CD14-positive monocyte (primary cell): Measurements from ENCODE around the gene XXYLT1. TPM values are rescaled to one million over a fixed set of nuclear protein-coding genes. Genes with fewer than 3 reads are reported as not detected.

ENCODE experiments used
- DNase-seq, 3 donors: peaks; one replicate each; pipeline ENCODE4 v3.0.0-alpha.2; 2011 to 2022
- H2AFZ ChIP-seq: 2 replicates; pipeline ENCODE4 v1.6.0; 2012; ENCODE audit warnings: mild to moderate bottlenecking, low read depth, low read length, inconsistent platforms; ENCODE audit not compliant: insufficient read depth, poor library complexity, severe bottlenecking
- H3K27ac ChIP-seq, 2 donors: 1 replicate in 1 of 2; 2 replicates in 1 of 2; pipeline ENCODE4 v1.5.1; 2012 to 2013; ENCODE audit warnings: low read length in 2 of 2, control low read depth in 1 of 2, inconsistent platforms in 1 of 2, low read depth in 1 of 2, mild to moderate bottlenecking in 1 of 2
- H3K27me3 ChIP-seq, 2 donors: one replicate each; pipeline versions ENCODE4 v1.6.0 to v1.6.1; 2011 to 2013; ENCODE audit warnings: low read length in 2 of 2; ENCODE audit not compliant: control insufficient read depth in 2 of 2, insufficient read depth in 2 of 2
- H3K36me3 ChIP-seq, 2 donors: replicated peaks in 1 of 2; 1 replicate in 1 of 2; 2 replicates in 1 of 2; pipeline versions ENCODE4 v1.5.1 to v1.6.1; 2012 to 2013; ENCODE audit warnings: low read length in 2 of 2, control low read depth in 1 of 2, inconsistent platforms in 1 of 2, mild to moderate bottlenecking in 1 of 2; ENCODE audit not compliant: insufficient read depth in 2 of 2, control insufficient read depth in 1 of 2
- H3K4me1 ChIP-seq, 2 donors: 1 replicate in 1 of 2; 2 replicates in 1 of 2; pipeline versions ENCODE4 v1.5.1 to v1.6.1; 2012 to 2013; ENCODE audit warnings: low read length in 2 of 2, control low read depth in 1 of 2, inconsistent platforms in 1 of 2, mild to moderate bottlenecking in 1 of 2, moderate library complexity in 1 of 2; ENCODE audit not compliant: insufficient read depth in 2 of 2, control insufficient read depth in 1 of 2
- H3K4me2 ChIP-seq: replicated peaks from 2 replicates; pipeline ENCODE3; 2012; ENCODE audit warnings: low read length, moderate library complexity, mild to moderate bottlenecking; ENCODE audit not compliant: poor library complexity, severe bottlenecking; ENCODE audit errors: extremely low read depth
- H3K4me3 ChIP-seq, 3 experiments: fragments of 200-600 bp in 1 of 3; sonication (generic) in 1 of 3; replicated peaks in 1 of 3; 1 replicate in 2 of 3; 2 replicates in 1 of 3; pipeline ENCODE4 v1.5.1; 2011 to 2013; ENCODE audit warnings: low read length in 3 of 3, mild to moderate bottlenecking in 3 of 3, control low read depth in 2 of 3, low read depth in 2 of 3, inconsistent platforms in 1 of 3, moderate library complexity in 1 of 3
- H3K79me2 ChIP-seq: 2 replicates; pipeline ENCODE4 v1.6.0; 2012; ENCODE audit warnings: mild to moderate bottlenecking, control low read depth, inconsistent platforms, low read length, moderate library complexity; ENCODE audit not compliant: insufficient read depth
- H3K9ac ChIP-seq: 2 replicates; pipeline ENCODE4 v1.6.0; 2017; ENCODE audit warnings: low read length, mild to moderate bottlenecking; ENCODE audit not compliant: insufficient read depth, poor library complexity, severe bottlenecking
- H3K9me3 ChIP-seq, 2 donors: replicated peaks in 1 of 2; 1 replicate in 1 of 2; 2 replicates in 1 of 2; pipeline versions ENCODE4 v1.5.1 to v1.6.1; 2012 to 2013; ENCODE audit warnings: low read length in 2 of 2, control low read depth in 1 of 2; ENCODE audit not compliant: control insufficient read depth in 1 of 2, insufficient read depth in 1 of 2
- H4K20me1 ChIP-seq: 2 replicates; pipeline ENCODE4 v1.6.0; 2012; ENCODE audit warnings: mild to moderate bottlenecking, low read length, control low read depth, moderate library complexity; ENCODE audit not compliant: insufficient read depth
- H3K27ac Mint-ChIP-seq, 7 donors: one replicate each; pipeline ENCODE4 v1.8.0; 2020; ENCODE audit warnings: mild to moderate bottlenecking in 7 of 7, mixed read lengths in 7 of 7, moderate library complexity in 6 of 7, inconsistent platforms in 2 of 7
- H3K27me3 Mint-ChIP-seq, 3 donors: one replicate each; pipeline ENCODE4 v1.8.0; 2021 to 2022; ENCODE audit warnings: low read depth in 3 of 3, mild to moderate bottlenecking in 3 of 3, mixed read lengths in 3 of 3, moderate library complexity in 3 of 3, inconsistent platforms in 1 of 3
- H3K36me3 Mint-ChIP-seq, 2 donors: one replicate each; pipeline ENCODE4 v1.8.0; 2020; ENCODE audit warnings: mixed read lengths in 2 of 2, inconsistent platforms in 1 of 2, mild to moderate bottlenecking in 1 of 2
- H3K4me1 Mint-ChIP-seq: one replicate; pipeline ENCODE4 v1.8.0; 2020; ENCODE audit warnings: mild to moderate bottlenecking, mixed read lengths
- H3K4me3 Mint-ChIP-seq, 2 donors: one replicate each; pipeline ENCODE4 v1.8.0; 2020; ENCODE audit warnings: mild to moderate bottlenecking in 2 of 2, mixed read lengths in 2 of 2, moderate library complexity in 1 of 2
- H3K9me3 Mint-ChIP-seq, 7 donors: one replicate each; pipeline ENCODE4 v1.8.0; 2020 to 2022; ENCODE audit warnings: mixed read lengths in 7 of 7, mild to moderate bottlenecking in 6 of 7, moderate library complexity in 6 of 7, inconsistent platforms in 2 of 7
- CTCF ChIP-seq: fragments of 200-600 bp; IDR thresholded peaks from one replicate; pipeline ENCODE4 v1.8.0; 2022; ENCODE audit warnings: antibody characterized with exemption, mild to moderate bottlenecking
- WGBS: methylation state at CpG from one replicate; pipeline ENCODE4 v1.1.5; 2013; ENCODE audit warnings: missing lambda C conversion rate; ENCODE audit not compliant: insufficient coverage; 5-methylcytosine and 5-hydroxymethylcytosine counted together
- intact Hi-C, 2 donors: fragments of 100-400 bp; cut with micrococcal nuclease; formaldehyde crosslinking; loops; one replicate each; pipeline versions ENCODE4 v1.15.0 to v1.15.1; 2023
- polyA plus RNA-seq, 3 donors: library from polyadenylated mRNA; depleted of rRNA in 1 of 3; unstranded in 2 of 3; stranded (reverse) in 1 of 3; fragments of 300-500 nt in 2 of 3; fragments of >200 nt in 1 of 3; fragmentation: Illumina TruSeq in 2 of 3; gene quantifications; 1 replicate in 2 of 3; 2 replicates in 1 of 3; pipeline ENCODE4 v1.2.3, GENCODE V29; 2012 to 2021

The XXYLT1 gene
- polyA plus RNA-seq, 3 donors: 11.8 to 13.5 (median 13.2) TPM

DNA sequence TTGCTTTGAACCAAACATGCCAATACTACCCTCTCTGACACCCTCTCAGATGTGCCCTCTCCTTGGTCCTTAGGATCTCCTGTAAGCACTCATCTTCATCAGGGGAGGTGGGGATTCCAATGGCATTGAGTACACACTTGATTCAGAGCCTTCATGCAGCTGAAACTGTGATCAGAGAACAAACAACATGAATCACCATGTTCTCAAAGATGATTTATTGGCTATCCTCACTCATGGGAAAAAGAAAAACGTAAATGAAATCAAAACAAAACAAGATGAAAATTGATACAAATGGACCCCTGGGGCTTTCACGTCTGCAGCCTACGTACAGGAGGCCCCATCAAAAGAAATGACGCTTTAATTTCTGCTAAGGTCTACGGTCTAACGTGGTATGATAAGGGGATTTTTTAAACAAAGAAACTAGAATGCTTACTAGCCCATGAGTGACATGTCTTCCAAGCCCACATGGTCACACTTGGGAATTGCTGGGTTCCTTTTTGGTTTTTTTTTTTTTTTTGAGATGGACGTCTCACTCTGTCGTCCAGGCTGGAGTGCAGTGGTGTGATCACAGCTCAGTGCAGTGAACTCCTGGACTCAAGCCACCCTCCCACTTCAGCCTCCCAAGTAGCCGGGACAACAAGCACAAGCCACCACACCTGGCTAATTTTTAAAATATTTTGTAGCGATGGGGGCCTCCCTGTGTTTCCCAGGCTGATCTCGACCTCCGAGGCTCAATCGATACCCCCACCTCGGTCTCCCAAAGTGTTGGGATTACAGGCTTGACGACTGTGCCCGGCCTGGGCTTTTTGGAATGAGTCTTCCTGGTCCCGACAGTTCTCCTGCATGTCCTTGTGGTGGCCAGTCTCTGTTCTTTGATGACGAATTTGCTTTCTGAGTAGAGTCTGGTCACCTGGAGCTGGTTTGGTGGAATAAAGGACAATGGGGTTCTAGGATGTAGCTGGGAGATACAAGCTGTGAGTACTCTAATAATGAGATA lies 202.6 kb downstream of the XXYLT1 start:
- peaks cover 27 to 44% of the 10 kb centered on the region in 2 donors for H3K36me3 Mint-ChIP-seq
- Histone ChIP-seq H3K79me2 (no peaks in the 10 kb centered on the region), H2AFZ (no peak overlapping the region), H3K36me3 (peaks cover 6 to 22% of the 10 kb centered on the region in 2 donors), H3K27me3 (no peaks in the 10 kb centered on the region), H3K4me2 (no peak overlapping the region), H3K9me3 (no peaks in the 10 kb centered on the region), H4K20me1 (no peaks in the 10 kb centered on the region), H3K4me3 (no peak overlapping the region), H3K9ac (no peak overlapping the region), H3K27ac (no peak overlapping the region), H3K4me1 (no peaks in the 10 kb centered on the region)
- TF ChIP-seq CTCF: no peak
- no peak overlapping the region for H3K4me3 Mint-ChIP-seq
- no peak overlapping the region for H3K27ac Mint-ChIP-seq
- no peak for DNase-seq
- peaks cover 0 to 6% (median 3%) of the 10 kb centered on the region in 3 donors for H3K27me3 Mint-ChIP-seq
- 99% methylated on average over 13 of the region's 18 CpGs for WGBS
- peaks cover 10% of the 10 kb centered on the region for H3K4me1 Mint-ChIP-seq
- peaks cover 0 to 13% (median 8%) of the 10 kb centered on the region in 7 donors for H3K9me3 Mint-ChIP-seq
- intact Hi-C loops: no loop called here

GRCh38 chr3:195066441-195066841 lies 204.5 kb downstream of the XXYLT1 start:
- no peaks in the 10 kb centered on the region for H3K79me2 ChIP-seq
- intact Hi-C loops: no loop called here
- H3K4me3 ChIP-seq: no peak overlapping the region
- WGBS: no CpG with 5 or more reads among the region's 16 CpGs
- H4K20me1 ChIP-seq: no peaks in the 10 kb centered on the region
- H3K4me1 ChIP-seq: no peaks in the 10 kb centered on the region
- H3K9me3 Mint-ChIP-seq: peaks cover 0 to 13% (median 8%) of the 10 kb centered on the region in 7 donors
- no peak overlapping the region for H3K27ac ChIP-seq
- DNase-seq: no peak
- H3K27me3 Mint-ChIP-seq: peaks cover 1 to 3% (median 3%) of the 10 kb centered on the region in 3 donors
- H3K4me3 Mint-ChIP-seq: no peak overlapping the region
- H3K27me3 ChIP-seq: no peaks in the 10 kb centered on the region
- H3K4me1 Mint-ChIP-seq: peaks cover 12% of the 10 kb centered on the region
- no peak for TF ChIP-seq CTCF
- H3K36me3 ChIP-seq: peaks cover 6 to 22% of the 10 kb centered on the region in 2 donors
- H3K9me3 ChIP-seq: no peaks in the 10 kb centered on the region
- no peak overlapping the region for H3K27ac Mint-ChIP-seq
- H3K36me3 Mint-ChIP-seq: peaks cover 20 to 35% of the 10 kb centered on the region in 2 donors
- H3K9ac ChIP-seq: no peak overlapping the region
- H2AFZ ChIP-seq: no peak overlapping the region
- no peak overlapping the region for H3K4me2 ChIP-seq
